Neural crest cell (in vitro differentiated cells): Measurements from ENCODE around the gene ATXN7L3. TPM values are rescaled to one million over a fixed set of nuclear protein-coding genes. Genes with fewer than 3 reads are reported as not detected.
A peak's percentile ranks its signal among the peaks of the same experiment; 100 is the strongest.

ENCODE experiments used
- DNase-seq: peaks from one replicate; pipeline ENCODE4 v3.0.0; 2021; ENCODE audit warnings: low read depth, mixed read lengths, low spot score
- H3K27ac Mint-ChIP-seq: one replicate; pipeline ENCODE4 v1.8.0; 2021; ENCODE audit warnings: mild to moderate bottlenecking, mixed read lengths; ENCODE audit not compliant: unreplicated experiment
- H3K27me3 Mint-ChIP-seq: 2 replicates; pipeline ENCODE4 v1.8.0; 2021; ENCODE audit warnings: low read depth, mild to moderate bottlenecking, mixed read lengths
- H3K36me3 Mint-ChIP-seq: 2 replicates; pipeline ENCODE4 v1.8.0; 2021; ENCODE audit warnings: low read depth, mild to moderate bottlenecking, mixed read lengths
- H3K4me1 Mint-ChIP-seq: 2 replicates; pipeline ENCODE4 v1.8.0; 2021; ENCODE audit warnings: mixed read lengths
- H3K4me3 Mint-ChIP-seq: one replicate; pipeline ENCODE4 v1.8.0; 2021; ENCODE audit warnings: mild to moderate bottlenecking, mixed read lengths
- H3K9me3 Mint-ChIP-seq: 2 replicates; pipeline ENCODE4 v1.8.0; 2021; ENCODE audit warnings: mixed read lengths
- total RNA-seq: library from RNA; stranded (reverse); gene quantifications from 2 replicates; pipeline ENCODE4 v1.2.1, GENCODE V29; 2021
- TF ChIP-seq, protein P1 (sequence below): fragments of 200-600 bp; sonication (generic); conservative IDR thresholded peaks from 2 replicates; pipeline ENCODE4 v1.5.0; 2021; ENCODE audit warnings: antibody characterized with exemption, mild to moderate bottlenecking

The ATXN7L3 gene
- total RNA-seq, 1 donor from 2014 or later, result 119 TPM

DNA sequence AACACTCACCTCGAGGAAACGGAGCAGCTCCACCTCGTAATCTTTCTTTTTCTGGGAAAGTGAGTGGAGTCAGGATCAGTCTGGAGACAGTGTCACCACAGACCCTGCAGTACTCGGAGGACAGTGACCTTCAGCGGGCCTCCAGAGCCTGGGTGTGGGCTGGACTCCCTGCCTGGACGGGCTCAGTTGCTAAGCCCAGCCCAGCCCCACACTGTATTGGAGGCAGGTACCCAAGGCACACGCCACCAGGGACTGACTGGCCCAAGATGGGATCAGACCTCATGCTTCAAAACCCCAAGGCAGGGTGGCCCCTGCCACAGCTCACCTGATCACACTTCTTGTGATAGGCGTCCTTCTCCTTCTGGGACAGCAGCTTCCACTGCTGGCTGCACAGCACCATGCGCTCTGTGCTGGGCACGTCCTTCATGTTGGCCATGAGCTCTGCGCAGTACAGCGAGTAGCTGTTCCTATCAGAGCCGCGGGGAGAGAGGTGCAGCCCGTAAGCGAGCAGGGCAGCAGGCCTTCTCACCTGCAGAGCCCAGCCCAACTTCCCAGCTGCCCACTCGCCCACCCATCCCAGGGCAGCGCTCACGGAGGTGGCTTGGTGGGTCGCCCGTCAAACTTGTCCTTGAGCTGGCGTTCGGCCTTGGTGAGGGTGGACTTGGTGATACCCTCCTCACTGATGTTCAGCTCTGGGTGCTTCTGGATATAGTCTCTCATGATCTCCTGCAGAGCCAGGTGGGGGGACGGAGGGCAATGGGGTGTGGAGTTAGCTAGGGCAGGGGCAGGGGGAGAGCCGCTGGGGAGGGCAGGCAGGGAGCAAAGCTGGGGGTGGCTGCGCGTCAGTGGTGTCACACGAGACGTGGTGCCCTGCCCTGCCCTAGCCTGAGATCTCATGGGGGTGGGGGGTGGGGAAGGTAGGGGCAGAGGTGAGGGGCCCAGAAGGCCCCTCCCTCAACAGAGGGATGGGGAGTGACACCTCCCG, 11.9 kb upstream of the ATXN7L3 start:
- no peaks in the 10 kb centered on the region for H3K27me3 Mint-ChIP-seq
- DNase-seq, result no peak
- peak overlapping the region; percentile 78 for H3K27ac Mint-ChIP-seq
- TF ChIP-seq, protein P1, sequence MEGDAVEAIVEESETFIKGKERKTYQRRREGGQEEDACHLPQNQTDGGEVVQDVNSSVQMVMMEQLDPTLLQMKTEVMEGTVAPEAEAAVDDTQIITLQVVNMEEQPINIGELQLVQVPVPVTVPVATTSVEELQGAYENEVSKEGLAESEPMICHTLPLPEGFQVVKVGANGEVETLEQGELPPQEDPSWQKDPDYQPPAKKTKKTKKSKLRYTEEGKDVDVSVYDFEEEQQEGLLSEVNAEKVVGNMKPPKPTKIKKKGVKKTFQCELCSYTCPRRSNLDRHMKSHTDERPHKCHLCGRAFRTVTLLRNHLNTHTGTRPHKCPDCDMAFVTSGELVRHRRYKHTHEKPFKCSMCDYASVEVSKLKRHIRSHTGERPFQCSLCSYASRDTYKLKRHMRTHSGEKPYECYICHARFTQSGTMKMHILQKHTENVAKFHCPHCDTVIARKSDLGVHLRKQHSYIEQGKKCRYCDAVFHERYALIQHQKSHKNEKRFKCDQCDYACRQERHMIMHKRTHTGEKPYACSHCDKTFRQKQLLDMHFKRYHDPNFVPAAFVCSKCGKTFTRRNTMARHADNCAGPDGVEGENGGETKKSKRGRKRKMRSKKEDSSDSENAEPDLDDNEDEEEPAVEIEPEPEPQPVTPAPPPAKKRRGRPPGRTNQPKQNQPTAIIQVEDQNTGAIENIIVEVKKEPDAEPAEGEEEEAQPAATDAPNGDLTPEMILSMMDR, result no peak
- peaks cover 19% of the 10 kb centered on the region for H3K36me3 Mint-ChIP-seq
- H3K4me3 Mint-ChIP-seq, result peak overlapping the region; percentile 19
- no peaks in the 10 kb centered on the region for H3K9me3 Mint-ChIP-seq
- peaks cover 12% of the 10 kb centered on the region for H3K4me1 Mint-ChIP-seq

DNA sequence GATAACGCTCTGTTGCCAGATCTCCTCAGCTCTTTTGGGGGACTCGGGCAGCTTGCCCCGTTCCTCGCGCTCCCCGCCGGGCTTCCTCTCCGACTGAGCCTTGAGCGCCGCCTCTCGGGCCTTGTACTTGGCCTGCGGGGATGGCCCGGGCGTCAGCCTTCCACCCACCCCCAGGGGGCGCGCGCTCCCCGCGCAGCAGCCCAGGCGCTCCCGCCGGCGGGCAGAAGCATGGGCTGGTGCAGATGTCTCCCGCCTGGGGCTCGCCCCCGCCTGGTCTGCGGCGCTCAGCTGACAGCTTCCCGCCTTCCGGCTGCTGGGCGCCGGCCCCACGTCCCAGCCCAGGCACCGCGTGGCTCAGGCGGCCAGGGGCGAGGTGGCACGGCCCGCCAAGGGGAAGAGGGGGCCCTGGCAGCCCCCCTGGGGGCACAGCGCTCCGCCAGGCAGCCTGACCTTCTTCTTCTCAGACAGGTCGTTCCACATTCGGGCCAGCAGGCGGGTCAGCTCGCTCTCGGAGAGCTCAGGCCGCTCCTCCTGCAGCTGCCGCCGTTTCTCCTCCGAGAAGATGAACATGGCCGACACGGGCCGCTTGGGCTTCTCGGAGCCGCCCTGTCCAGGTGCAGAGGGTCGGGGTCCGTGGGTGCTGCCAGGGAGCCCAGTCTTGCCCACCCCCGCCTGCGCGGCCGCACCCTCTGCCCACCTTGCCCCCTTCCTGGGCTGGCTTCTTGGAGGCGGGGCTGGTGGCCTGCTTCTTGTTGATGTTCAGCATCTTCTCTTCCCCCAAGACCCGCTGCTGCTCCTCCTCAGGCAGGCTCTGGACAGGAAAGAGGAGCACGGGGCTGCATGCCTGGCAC, 10.9 kb upstream of the ATXN7L3 start:
- no peaks in the 10 kb centered on the region for H3K27me3 Mint-ChIP-seq

DNA sequence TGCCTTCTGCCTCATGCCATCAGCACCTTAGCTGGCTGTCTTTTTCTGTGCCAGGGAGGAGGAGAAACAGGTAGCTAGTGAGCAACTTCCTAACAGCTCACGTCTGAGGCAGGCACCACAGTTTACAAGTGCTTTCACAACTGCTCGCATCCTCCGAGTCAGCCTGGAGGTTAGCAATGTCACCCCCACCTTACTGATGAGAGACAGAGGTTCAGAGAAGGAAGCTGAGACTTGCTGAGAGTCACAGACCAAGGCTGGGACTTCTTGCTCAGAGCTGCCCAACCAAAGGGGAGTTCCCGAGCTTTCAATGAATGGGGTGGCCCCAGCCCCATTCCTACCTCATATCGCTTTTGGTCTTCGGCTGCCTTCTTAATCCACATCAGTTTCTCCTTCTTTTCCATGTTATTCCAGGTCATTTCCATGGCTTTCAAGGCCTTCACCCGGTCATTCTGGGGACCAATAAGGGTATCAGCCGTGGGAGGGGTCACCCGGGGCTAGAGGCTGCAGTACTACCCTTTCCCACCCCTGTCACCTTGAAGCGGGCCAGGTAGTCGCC, 10.2 kb upstream of the ATXN7L3 start:
- Mint-ChIP-seq H3K27ac (no peak overlapping the region), H3K27me3 (no peaks in the 10 kb centered on the region), H3K9me3 (no peaks in the 10 kb centered on the region), H3K4me1 (peaks cover 16% of the 10 kb centered on the region), H3K4me3 (peak overlapping the region; percentile 41), H3K36me3 (peaks cover 16% of the 10 kb centered on the region)
- no peak for DNase-seq
- TF ChIP-seq, protein P1, result no peak

More for the DNA sequence above, 10.9 kb upstream of the ATXN7L3 start:
- peak; percentile 86 for DNase-seq
- TF ChIP-seq, protein P1, result peak; percentile 91
- H3K4me1 Mint-ChIP-seq, result peaks cover 16% of the 10 kb centered on the region
- H3K27ac Mint-ChIP-seq, result no peak overlapping the region
- H3K36me3 Mint-ChIP-seq, result peaks cover 19% of the 10 kb centered on the region
- peak overlapping the region; percentile 41 for H3K4me3 Mint-ChIP-seq
- H3K9me3 Mint-ChIP-seq, result no peaks in the 10 kb centered on the region

DNA sequence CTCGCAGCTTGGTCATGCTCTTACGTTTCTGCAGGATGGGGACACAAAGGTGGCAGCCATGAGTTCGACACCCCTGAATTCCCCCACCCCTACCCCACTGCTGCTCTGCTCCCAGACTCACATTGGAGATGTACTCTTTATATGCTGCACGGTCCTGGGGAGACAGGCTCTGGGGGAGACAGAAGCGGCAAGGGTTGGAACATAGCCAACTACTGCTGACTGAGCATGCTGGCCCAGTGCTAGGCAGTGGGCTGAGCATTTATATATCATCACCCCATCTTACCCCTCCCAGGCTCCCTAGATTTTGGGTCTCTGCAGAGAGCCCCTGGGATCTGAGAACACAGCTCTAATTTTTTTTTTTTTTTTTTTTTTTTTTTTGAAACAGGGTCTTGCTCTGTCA, 8.1 kb upstream of the ATXN7L3 start:
- Mint-ChIP-seq H3K27ac (no peak overlapping the region), H3K27me3 (no peaks in the 10 kb centered on the region), H3K36me3 (peaks cover 9% of the 10 kb centered on the region), H3K9me3 (no peaks in the 10 kb centered on the region), H3K4me1 (peaks cover 21% of the 10 kb centered on the region), H3K4me3 (peak overlapping the region; percentile 19)
- no peak for DNase-seq
- TF ChIP-seq, protein P1, result no peak

DNA sequence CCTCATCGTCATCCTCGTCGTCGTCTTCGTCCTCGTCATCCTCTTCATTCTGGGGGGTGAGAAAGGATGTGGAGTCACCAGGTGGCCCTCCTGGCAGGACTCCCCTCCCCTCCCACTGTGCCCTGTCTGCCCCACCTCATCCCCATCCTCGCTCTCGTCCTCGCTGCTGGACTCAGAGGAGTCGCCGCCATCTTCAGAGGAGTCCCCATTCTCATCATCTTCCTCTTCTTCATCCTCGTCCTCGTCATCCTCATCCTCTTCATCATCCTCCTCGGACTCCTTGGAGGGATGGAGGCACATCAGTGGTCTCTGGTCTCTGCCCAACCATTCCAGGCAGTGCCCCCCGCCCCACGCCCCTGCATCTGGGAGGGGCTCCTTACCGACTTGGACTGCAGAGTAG, 7.6 kb upstream of the ATXN7L3 start:
- DNase-seq, result no peak
- Mint-ChIP-seq H3K36me3 (peaks cover 8% of the 10 kb centered on the region), H3K4me3 (no peak overlapping the region), H3K4me1 (peaks cover 20% of the 10 kb centered on the region), H3K9me3 (no peaks in the 10 kb centered on the region), H3K27me3 (no peaks in the 10 kb centered on the region), H3K27ac (no peak overlapping the region)
- TF ChIP-seq, protein P1, result no peak
